ENCODE results near the gene TREH.
A peak's percentile ranks its signal among the peaks of the same experiment; 100 is the strongest.

The TREH gene

DNA sequence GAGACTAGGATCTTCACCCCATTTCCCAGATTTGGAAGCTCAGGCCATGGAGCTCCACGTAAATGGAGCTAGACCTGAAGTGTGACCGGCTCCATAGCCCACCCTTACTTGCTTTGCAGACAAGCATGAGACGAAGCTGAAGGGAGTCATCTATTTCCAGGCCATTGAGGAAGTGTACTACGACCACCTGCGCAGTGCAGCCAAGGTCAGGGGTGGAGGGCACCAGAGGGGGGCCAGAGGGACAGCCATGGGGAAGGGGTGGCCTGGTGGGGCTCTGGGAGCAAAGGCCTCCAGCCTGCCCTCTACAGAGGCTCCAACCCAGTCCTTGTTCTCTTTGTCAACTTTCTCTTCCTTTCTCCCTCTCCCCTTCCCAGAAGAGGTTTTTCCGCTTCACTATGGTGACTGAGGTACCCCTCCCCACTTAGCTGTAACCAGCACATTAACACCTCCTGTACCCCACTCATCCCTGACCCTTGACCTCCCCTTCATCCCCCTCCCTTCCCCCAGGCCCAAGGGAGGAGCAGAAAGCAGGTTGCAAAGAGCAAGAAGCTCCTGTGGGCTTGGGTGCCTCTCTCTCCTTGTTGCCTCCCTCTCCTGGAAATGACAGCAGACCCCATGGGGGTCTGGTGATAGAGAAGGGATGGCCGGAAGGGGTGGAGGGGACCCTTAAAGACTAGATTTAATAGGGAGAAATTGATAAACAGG lies 23.8 kb downstream of the TREH start:
- no peak overlapping the region for H3K4me3 ChIP-seq (ENCODE audit: insufficient read depth in 1 of 2, low read depth in 1 of 2, low read length in 2 of 2)
- peaks cover 25% of the 10 kb centered on the region for H3K79me1 ChIP-seq (replicated peaks; ENCODE audit: low read length, poor library complexity, severe bottlenecking)
- H3K27me3 ChIP-seq (ENCODE audit: control insufficient read depth in 1 of 2, insufficient read depth in 1 of 2, low read length in 2 of 2), result no peaks in the 10 kb centered on the region
- peaks cover 74 to 82% of the 10 kb centered on the region in 2 experiments for H3K36me3 ChIP-seq (ENCODE audit: control insufficient read depth in 1 of 2, insufficient read depth in 2 of 2, low read depth in 1 of 2, low read length in 2 of 2)
- H3K18ac ChIP-seq (ENCODE audit: low read depth in 1 of 2, low read length in 2 of 2), result no peak overlapping the region
- H3K4ac ChIP-seq (ENCODE audit: low read depth in 1 of 2, low read length in 2 of 2), result no peak overlapping the region
- H2BK12ac ChIP-seq (ENCODE audit: low read length in 2 of 2), result no peak overlapping the region
- H2BK5ac ChIP-seq (ENCODE audit: low read depth, low read length, poor library complexity, severe bottlenecking), result no peak overlapping the region
- H3K27ac ChIP-seq (ENCODE audit: low read length, poor library complexity, severe bottlenecking), result no peak overlapping the region
- no peak for DNase-seq
- WGBS, result 93% methylated on average over 6 of the region's 7 CpGs
- H2BK120ac ChIP-seq (ENCODE audit: low read depth, low read length), result no peak overlapping the region
- H3K9ac ChIP-seq (ENCODE audit: low read length), result no peak overlapping the region
- peak overlapping the region; percentile 8 for H2BK15ac ChIP-seq (ENCODE audit: low read depth, poor library complexity, severe bottlenecking)
- H2AK5ac ChIP-seq (ENCODE audit: low read length, severe bottlenecking), result no peak overlapping the region
- no peaks in the 10 kb centered on the region for H3K9me3 ChIP-seq (ENCODE audit: control insufficient read depth, low read length)
- no peak overlapping the region for H4K8ac ChIP-seq (ENCODE audit: low read length)
- H3K4me2 ChIP-seq (ENCODE audit: low read length, poor library complexity, severe bottlenecking), result no peak overlapping the region
- H3K4me1 ChIP-seq (ENCODE audit: control insufficient read depth, insufficient read depth, low read depth, low read length), result peaks cover 28% of the 10 kb centered on the region
- no peak overlapping the region for H2AFZ ChIP-seq (ENCODE audit: low read depth, low read length)
- H3K23ac ChIP-seq (ENCODE audit: low read length in 2 of 2), result no peak overlapping the region
- no peak overlapping the region for H4K91ac ChIP-seq (ENCODE audit: low read length)
- H3K14ac ChIP-seq (ENCODE audit: low read length in 2 of 2), result no peak overlapping the region

DNA sequence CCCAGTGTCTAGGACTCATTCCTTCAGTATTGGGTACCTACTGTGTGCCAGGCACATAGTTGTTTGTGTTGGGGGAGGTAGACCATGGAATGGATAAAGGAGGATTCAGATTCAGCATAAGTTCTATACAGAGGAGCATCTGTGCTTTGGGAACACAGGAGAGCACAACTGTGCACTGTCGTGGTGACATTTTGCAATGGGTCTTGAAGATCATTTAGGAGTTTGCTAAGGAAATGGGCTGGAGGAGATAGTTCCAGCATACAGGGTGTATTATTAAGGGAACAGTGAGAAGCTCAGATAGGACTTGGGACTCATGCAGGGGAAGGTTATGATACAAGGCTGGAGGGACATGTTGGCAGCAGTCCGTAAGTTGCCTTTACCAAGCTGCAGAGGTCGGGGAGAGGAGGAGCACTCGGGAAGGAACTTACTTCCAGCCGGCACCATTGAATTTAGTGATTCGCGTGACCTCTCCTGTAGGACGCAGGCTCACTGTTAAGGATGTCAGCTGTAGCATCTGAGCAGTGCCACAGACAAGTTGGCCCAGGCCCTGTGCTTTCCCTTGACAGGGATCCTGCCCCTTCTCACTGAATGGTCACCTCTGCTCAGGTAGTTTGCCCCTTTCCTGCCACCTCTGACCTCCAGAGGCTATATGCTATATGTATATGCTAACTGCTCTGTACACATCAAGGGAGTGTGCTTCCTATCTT lies 25.6 kb downstream of the TREH start:
- no peak overlapping the region for H4K91ac ChIP-seq (ENCODE audit: low read length)
- no peak overlapping the region for H2AK5ac ChIP-seq (ENCODE audit: low read length, severe bottlenecking)
- H3K14ac ChIP-seq (ENCODE audit: low read length in 2 of 2), result no peak overlapping the region
- no peaks in the 10 kb centered on the region for H3K27me3 ChIP-seq (ENCODE audit: control insufficient read depth in 1 of 2, insufficient read depth in 1 of 2, low read length in 2 of 2)
- no peaks in the 10 kb centered on the region for H3K9me3 ChIP-seq (ENCODE audit: control insufficient read depth, low read length)
- no peak overlapping the region for H2BK5ac ChIP-seq (ENCODE audit: low read depth, low read length, poor library complexity, severe bottlenecking)
- H2BK12ac ChIP-seq (ENCODE audit: low read length in 2 of 2), result no peak overlapping the region
- H2BK120ac ChIP-seq (ENCODE audit: low read depth, low read length), result no peak overlapping the region
- no peak for DNase-seq
- H3K4me2 ChIP-seq (ENCODE audit: low read length, poor library complexity, severe bottlenecking), result no peak overlapping the region
- H2BK15ac ChIP-seq (ENCODE audit: low read depth, poor library complexity, severe bottlenecking), result no peak overlapping the region
- no peak overlapping the region for H3K27ac ChIP-seq (ENCODE audit: low read length, poor library complexity, severe bottlenecking)
- WGBS, result 96% methylated on average over 8 of the region's 8 CpGs
- peak overlapping the region; percentile 11 for H3K9ac ChIP-seq (ENCODE audit: low read length)
- H3K4me3 ChIP-seq (ENCODE audit: insufficient read depth in 1 of 2, low read depth in 1 of 2, low read length in 2 of 2), result no peak overlapping the region
- H2AFZ ChIP-seq (ENCODE audit: low read depth, low read length), result no peak overlapping the region
- no peak overlapping the region for H3K4ac ChIP-seq (ENCODE audit: low read depth in 1 of 2, low read length in 2 of 2)
- H4K8ac ChIP-seq (ENCODE audit: low read length), result no peak overlapping the region
- no peak overlapping the region for H3K23ac ChIP-seq (ENCODE audit: low read length in 2 of 2)
- peaks cover 83 to 91% of the 10 kb centered on the region in 2 experiments for H3K36me3 ChIP-seq (ENCODE audit: control insufficient read depth in 1 of 2, insufficient read depth in 2 of 2, low read depth in 1 of 2, low read length in 2 of 2)
- H3K79me1 ChIP-seq (replicated peaks; ENCODE audit: low read length, poor library complexity, severe bottlenecking), result peaks cover 36% of the 10 kb centered on the region
- peaks cover 13% of the 10 kb centered on the region for H3K4me1 ChIP-seq (ENCODE audit: control insufficient read depth, insufficient read depth, low read depth, low read length)
- H3K18ac ChIP-seq (ENCODE audit: low read depth in 1 of 2, low read length in 2 of 2), result no peak overlapping the region

DNA sequence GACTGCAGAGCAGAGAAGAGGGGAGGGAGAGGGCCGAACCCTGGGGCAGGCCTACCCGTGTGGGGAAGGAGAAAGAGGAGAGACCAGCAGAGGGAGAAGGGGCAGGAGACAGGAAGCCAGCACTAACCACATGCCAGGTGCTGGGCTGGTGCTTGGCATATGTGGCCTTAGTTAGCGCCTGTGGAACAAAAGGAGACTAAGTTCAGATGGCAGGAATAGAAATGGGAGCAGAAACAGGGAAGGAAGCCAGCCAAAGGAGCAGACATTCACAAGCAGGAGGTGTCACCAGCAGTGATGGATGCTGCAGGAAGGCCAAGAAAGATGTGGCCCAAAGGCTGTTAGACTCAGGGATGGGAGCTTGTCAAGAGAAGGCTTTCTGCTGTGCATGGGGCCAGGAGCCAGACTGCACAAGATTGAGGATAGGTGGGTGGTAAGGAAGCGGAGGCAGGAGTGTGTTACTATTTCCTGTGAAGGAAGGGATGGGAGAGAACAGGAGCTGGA lies 26.7 kb downstream of the TREH start:
- Histone ChIP-seq H2BK120ac (ENCODE audit: low read depth, low read length) (no peak overlapping the region), H2BK15ac (ENCODE audit: low read depth, poor library complexity, severe bottlenecking) (no peak overlapping the region), H2BK5ac (ENCODE audit: low read depth, low read length, poor library complexity, severe bottlenecking) (no peak overlapping the region), H3K9ac (ENCODE audit: low read length) (no peak overlapping the region), H3K27me3 (ENCODE audit: control insufficient read depth in 1 of 2, insufficient read depth in 1 of 2, low read length in 2 of 2) (no peaks in the 10 kb centered on the region), H3K4me3 (ENCODE audit: insufficient read depth in 1 of 2, low read depth in 1 of 2, low read length in 2 of 2) (no peak overlapping the region), H3K4ac (ENCODE audit: low read depth in 1 of 2, low read length in 2 of 2) (no peak overlapping the region), H2BK12ac (ENCODE audit: low read length in 2 of 2) (no peak overlapping the region), H3K27ac (ENCODE audit: low read length, poor library complexity, severe bottlenecking) (no peak overlapping the region), H3K79me1 (replicated peaks; ENCODE audit: low read length, poor library complexity, severe bottlenecking) (peaks cover 42% of the 10 kb centered on the region), H3K14ac (ENCODE audit: low read length in 2 of 2) (no peak overlapping the region), H3K23ac (ENCODE audit: low read length in 2 of 2) (no peak overlapping the region), H3K9me3 (ENCODE audit: control insufficient read depth, low read length) (no peaks in the 10 kb centered on the region), H3K4me2 (ENCODE audit: low read length, poor library complexity, severe bottlenecking) (no peak overlapping the region), H2AFZ (ENCODE audit: low read depth, low read length) (no peak overlapping the region), H2AK5ac (ENCODE audit: low read length, severe bottlenecking) (no peak overlapping the region), H3K18ac (ENCODE audit: low read depth in 1 of 2, low read length in 2 of 2) (no peak overlapping the region), H3K4me1 (ENCODE audit: control insufficient read depth, insufficient read depth, low read depth, low read length) (peaks cover 2% of the 10 kb centered on the region), H4K8ac (ENCODE audit: low read length) (no peak overlapping the region), H3K36me3 (ENCODE audit: control insufficient read depth in 1 of 2, insufficient read depth in 2 of 2, low read depth in 1 of 2, low read length in 2 of 2) (peaks cover 82 to 95% of the 10 kb centered on the region in 2 experiments), H4K91ac (ENCODE audit: low read length) (no peak overlapping the region)
- no peak for DNase-seq
- WGBS, result 82% methylated on average over 4 of the region's 4 CpGs

DNA sequence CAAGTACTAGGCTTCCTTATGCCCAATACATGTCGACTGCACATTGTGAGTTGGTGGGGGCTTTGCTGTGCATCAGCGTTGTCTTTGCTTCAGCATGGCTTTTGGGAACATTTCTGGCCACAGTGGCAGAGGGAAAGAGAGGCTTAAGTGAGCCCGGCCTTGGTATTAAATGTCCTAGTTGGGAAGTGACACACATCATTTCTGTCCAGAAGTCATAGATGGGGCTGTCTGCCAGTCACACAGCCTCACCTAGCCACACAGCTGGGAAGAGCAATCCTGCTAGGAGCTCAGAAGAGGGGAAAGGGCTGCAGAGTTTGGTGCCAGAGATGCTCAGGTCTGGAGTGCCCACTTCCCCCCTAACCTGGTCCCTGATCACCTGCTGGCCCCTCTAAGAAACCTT lies 27.6 kb downstream of the TREH start:
- no peak overlapping the region for H3K18ac ChIP-seq (ENCODE audit: low read depth in 1 of 2, low read length in 2 of 2)
- no peak overlapping the region for H3K23ac ChIP-seq (ENCODE audit: low read length in 2 of 2)
- H3K9ac ChIP-seq (ENCODE audit: low read length), result no peak overlapping the region
- no peak overlapping the region for H3K4me3 ChIP-seq (ENCODE audit: insufficient read depth in 1 of 2, low read depth in 1 of 2, low read length in 2 of 2)
- no peak overlapping the region for H3K14ac ChIP-seq (ENCODE audit: low read length in 2 of 2)
- H3K9me3 ChIP-seq (ENCODE audit: control insufficient read depth, low read length), result no peaks in the 10 kb centered on the region
- DNase-seq, result no peak
- peaks cover 78 to 95% of the 10 kb centered on the region in 2 experiments for H3K36me3 ChIP-seq (ENCODE audit: control insufficient read depth in 1 of 2, insufficient read depth in 2 of 2, low read depth in 1 of 2, low read length in 2 of 2)
- H3K4me1 ChIP-seq (ENCODE audit: control insufficient read depth, insufficient read depth, low read depth, low read length), result no peaks in the 10 kb centered on the region
- no peak overlapping the region for H2BK12ac ChIP-seq (ENCODE audit: low read length in 2 of 2)
- no peaks in the 10 kb centered on the region for H3K27me3 ChIP-seq (ENCODE audit: control insufficient read depth in 1 of 2, insufficient read depth in 1 of 2, low read length in 2 of 2)
- peaks cover 44% of the 10 kb centered on the region for H3K79me1 ChIP-seq (replicated peaks; ENCODE audit: low read length, poor library complexity, severe bottlenecking)
- H3K4me2 ChIP-seq (ENCODE audit: low read length, poor library complexity, severe bottlenecking), result no peak overlapping the region
- no peak overlapping the region for H2AK5ac ChIP-seq (ENCODE audit: low read length, severe bottlenecking)
- H2BK120ac ChIP-seq (ENCODE audit: low read depth, low read length), result no peak overlapping the region
- H2BK5ac ChIP-seq (ENCODE audit: low read depth, low read length, poor library complexity, severe bottlenecking), result no peak overlapping the region
- no peak overlapping the region for H4K8ac ChIP-seq (ENCODE audit: low read length)
- H2AFZ ChIP-seq (ENCODE audit: low read depth, low read length), result no peak overlapping the region
- H3K4ac ChIP-seq (ENCODE audit: low read depth in 1 of 2, low read length in 2 of 2), result no peak overlapping the region
- no peak overlapping the region for H3K27ac ChIP-seq (ENCODE audit: low read length, poor library complexity, severe bottlenecking)
- H2BK15ac ChIP-seq (ENCODE audit: low read depth, poor library complexity, severe bottlenecking), result no peak overlapping the region
- WGBS, result 98% methylated on average over 2 of the region's 3 CpGs
- H4K91ac ChIP-seq (ENCODE audit: low read length), result no peak overlapping the region
